Caco-2 (cell line): ENCODE measurements around the gene DPH2. TPM values are rescaled to one million over a fixed set of nuclear protein-coding genes. Genes with fewer than 3 reads are reported as not detected.

Source experiments
- BruUV-seq: library from RNA; stranded (reverse); fragments of 400-500 nt; replicated peaks from 2 replicates; lab custom pipeline; 2021; lab: Mats Ljungman, UMichigan
- CTCF ChIA-PET: fragments of 300-600 bp; sonication (Branson Sonifier 250); formaldehyde crosslinking; loops from one replicate; lab custom pipeline; 2022; ENCODE audit warnings: antibody characterized with exemption; lab: Charles Lee
- POLR2A ChIA-PET: fragments of 300-600 bp; sonication (Branson Sonifier 250); formaldehyde crosslinking; loops from one replicate; lab custom pipeline; 2022; ENCODE audit warnings: antibody characterized with exemption; lab: Charles Lee
- DNase-seq, 2 experiments: peaks; one replicate each; pipeline versions ENCODE4 v3.0.0 to v3.0.0-alpha.2; 2020 to 2022
- H3K27me3 ChIP-seq: replicated peaks from 2 replicates; pipeline ENCODE4 v1.6.0; 2011; ENCODE audit warnings: low read length; ENCODE audit not compliant: control insufficient read depth, insufficient read depth
- H3K36me3 ChIP-seq: 2 replicates; pipeline ENCODE4 v1.5.1; 2011; ENCODE audit warnings: low read length; ENCODE audit not compliant: control insufficient read depth, insufficient read depth
- H3K4me1 ChIP-seq: fragments of 250-450 bp; sonication (Bioruptor Pico); 2 replicates; pipeline ENCODE4 v1.5.1; 2020; ENCODE audit warnings: mild to moderate bottlenecking
- H3K4me3 ChIP-seq: 2 replicates; pipeline ENCODE4 v1.5.1; 2011; ENCODE audit warnings: low read depth, mild to moderate bottlenecking, control low read depth, low read length
- H3K9me3 ChIP-seq: fragments of 250-450 bp; sonication (Bioruptor Pico); 2 replicates; pipeline ENCODE4 v1.5.1; 2020; ENCODE audit warnings: mild to moderate bottlenecking, moderate library complexity
- H3K27ac Mint-ChIP-seq: one replicate; pipeline ENCODE4 v1.8.0; 2022; ENCODE audit warnings: mixed read lengths; ENCODE audit not compliant: unreplicated experiment
- H3K27me3 Mint-ChIP-seq: one replicate; pipeline ENCODE4 v1.8.0; 2022; ENCODE audit warnings: mixed read lengths; ENCODE audit not compliant: insufficient read depth, unreplicated experiment
- H3K36me3 Mint-ChIP-seq: one replicate; pipeline ENCODE4 v1.8.0; 2022; ENCODE audit warnings: mild to moderate bottlenecking, mixed read lengths; ENCODE audit not compliant: insufficient read depth, unreplicated experiment
- H3K4me1 Mint-ChIP-seq: one replicate; pipeline ENCODE4 v1.8.0; 2022; ENCODE audit warnings: low read depth, mixed read lengths; ENCODE audit not compliant: unreplicated experiment
- H3K4me3 Mint-ChIP-seq: one replicate; pipeline ENCODE4 v1.8.0; 2022; ENCODE audit warnings: mild to moderate bottlenecking, moderate library complexity, mixed read lengths; ENCODE audit not compliant: unreplicated experiment
- H3K9me3 Mint-ChIP-seq: one replicate; pipeline ENCODE4 v1.8.0; 2022; ENCODE audit warnings: mixed read lengths; ENCODE audit not compliant: unreplicated experiment
- CTCF ChIP-seq, 2 experiments: fragments of 200-600 bp in 1 of 2; IDR thresholded peaks; 1 replicate in 1 of 2; 2 replicates in 1 of 2; pipeline versions ENCODE4 v1.5.1 to v1.8.0; 2011 to 2022; ENCODE audit warnings: antibody characterized with exemption in 1 of 2, control low read depth in 1 of 2, inconsistent platforms in 1 of 2, low read depth in 1 of 2, low read length in 1 of 2, mild to moderate bottlenecking in 1 of 2, moderate library complexity in 1 of 2; ENCODE audit not compliant: insufficient read depth in 1 of 2, severe bottlenecking in 1 of 2, unreplicated experiment in 1 of 2
- intact Hi-C: fragments of 100-400 bp; cut with micrococcal nuclease; formaldehyde crosslinking; loops from one replicate; pipeline ENCODE4 v1.10.0; 2022; ENCODE audit not compliant: unreplicated experiment
- total RNA-seq: library from RNA; stranded (reverse); gene quantifications from 2 replicates; pipeline ENCODE4 v1.2.3, GENCODE V29; 2022

Gene DPH2
- total RNA-seq, 1 experiment from 2014 or later: 29.0 TPM

GRCh38 chr1:43945674-43946235, 24.1 kb upstream of the DPH2 start:
- Mint-ChIP-seq H3K4me1 (no peaks in the 10 kb centered on the region), H3K4me3 (peak overlapping the region; percentile 80), H3K27me3 (no peaks in the 10 kb centered on the region), H3K27ac (peak overlapping the region; percentile 58), H3K36me3 (peaks cover 6% of the 10 kb centered on the region), H3K9me3 (no peaks in the 10 kb centered on the region)
- intact Hi-C loops: loop anchor here (1.0 kb wide), 1 partner anchor 24 kb away; no protein-coding TSS in a partner anchor
- Histone ChIP-seq H3K9me3 (no peaks in the 10 kb centered on the region), H3K4me1 (no peaks in the 10 kb centered on the region), H3K4me3 (peak overlapping the region; percentile 90), H3K27me3 (no peaks in the 10 kb centered on the region), H3K36me3 (no peaks in the 10 kb centered on the region)
- ChIA-PET CTCF (interaction anchor here (0.5 to 2.4 kb wide), 5 partner anchors 11 to 182 kb away, joined by 3 to 12 read pairs (median 5); partner anchors contain the start of genes DPH2 and SLC6A9), POLR2A (no interaction called here)
- TF ChIP-seq CTCF (IDR thresholded peaks at IDR 0.05; ENCODE audit: insufficient read depth in 1 of 2, low read depth in 1 of 2, low read length in 1 of 2, severe bottlenecking in 1 of 2, unreplicated experiment in 1 of 2): no peak
- no peak for DNase-seq
- BruUV-seq: TSS peak; percentile 77

- no peaks in the 10 kb centered on the region for H3K27me3 Mint-ChIP-seq
- no peaks in the 10 kb centered on the region for H3K9me3 ChIP-seq
- H3K4me1 ChIP-seq: no peaks in the 10 kb centered on the region
- intact Hi-C loops: loop anchor here (1.0 kb wide), 1 partner anchor 23 kb away; no protein-coding TSS in a partner anchor
- peak within 1 kb of the TSS; percentile 80 for H3K4me3 Mint-ChIP-seq
- ChIA-PET CTCF (interaction anchor here (0.5 to 2.4 kb wide), 8 partner anchors 11 to 183 kb away, joined by 3 to 12 read pairs (median 3); partner anchors contain the start of genes DPH2 and SLC6A9), POLR2A (no interaction called here)
- H3K4me3 ChIP-seq: peak within 1 kb of the TSS; percentile 90
- no peaks in the 10 kb centered on the region for H3K36me3 ChIP-seq
- H3K27ac Mint-ChIP-seq: peak within 1 kb of the TSS; percentile 58
- H3K4me1 Mint-ChIP-seq: no peaks in the 10 kb centered on the region
- no peaks in the 10 kb centered on the region for H3K9me3 Mint-ChIP-seq
- BruUV-seq: no TSS peak
- H3K27me3 ChIP-seq: no peaks in the 10 kb centered on the region
- peak; percentile 55 to 61 for TF ChIP-seq CTCF (IDR thresholded peaks at IDR 0.05; ENCODE audit: insufficient read depth in 1 of 2, low read depth in 1 of 2, low read length in 1 of 2, severe bottlenecking in 1 of 2, unreplicated experiment in 1 of 2)
- peak; percentile 93 to 95 for DNase-seq
- peaks cover 6% of the 10 kb centered on the region for H3K36me3 Mint-ChIP-seq
Observed at GRCh38 chr1:43946236-43947060, 23.4 kb upstream of the DPH2 start, which contains the start of gene IPO13. Gene IPO13, plus strand, starts transcription at chr1:43946950. Its CDS starts 651 bp downstream, at chr1:43947601.
